ENCODE results near the gene CALM1. TPM values are rescaled to one million over a fixed set of nuclear protein-coding genes. Genes with fewer than 3 reads are reported as not detected.

Gene CALM1
- total RNA-seq, 6 donors from 2014 or later = 186 to 586 (median 415) TPM

- H3K9me3 ChIP-seq = peaks cover 0 to 12% (median 1%) of the 10 kb centered on the region in 4 donors
- H3K36me3 ChIP-seq = no peaks in the 10 kb centered on the region
- no peaks in the 10 kb centered on the region for H3K27me3 ChIP-seq
- ATAC-seq (ENCODE audit: low FRiP score in 2 of 2) (no peak), DNase-seq (no peak)
- no peak overlapping the region for H3K27ac ChIP-seq
- H3K4me1 ChIP-seq = peaks cover 0 to 8% (median 1%) of the 10 kb centered on the region in 4 donors
- H3K4me3 ChIP-seq = no peak overlapping the region
- WGBS, 2 donors = 91 to 93% methylated on average over 9 of the region's 9 CpGs
- no peak for TF ChIP-seq POLR2A (IDR thresholded peaks at IDR 0.05)
- no peak for TF ChIP-seq POLR2AphosphoS5 (IDR thresholded peaks at IDR 0.05)
- TF ChIP-seq EP300 (IDR thresholded peaks at IDR 0.05) = no peak
- no peak for TF ChIP-seq CTCF (IDR thresholded peaks at IDR 0.05)
These were observed 51.1 kb downstream of the CALM1 start for GRCh38 chr14:90447720-90448497.

- peaks cover 0 to 12% (median 1%) of the 10 kb centered on the region in 4 donors for H3K9me3 ChIP-seq
- DNase-seq (no peak), ATAC-seq (ENCODE audit: low FRiP score in 2 of 2) (no peak)
- no peaks in the 10 kb centered on the region for H3K36me3 ChIP-seq
- no peaks in the 10 kb centered on the region for H3K27me3 ChIP-seq
- H3K4me1 ChIP-seq = peaks cover 0 to 9% (median 7%) of the 10 kb centered on the region in 4 donors
- TF ChIP-seq POLR2A (IDR thresholded peaks at IDR 0.05) (no peak), EP300 (IDR thresholded peaks at IDR 0.05) (no peak), POLR2AphosphoS5 (IDR thresholded peaks at IDR 0.05) (no peak), CTCF (IDR thresholded peaks at IDR 0.05) (no peak)
- 64 to 69% methylated on average over 5 of the region's 5 CpGs for WGBS, 2 donors
- no peak overlapping the region for H3K4me3 ChIP-seq
- no peak overlapping the region for H3K27ac ChIP-seq
These were observed 52.6 kb downstream of the CALM1 start for GRCh38 chr14:90449411-90449810.

- DNase-seq = peak in 1 of 2 donors; percentile 16
- no peak overlapping the region for H3K4me3 ChIP-seq
- H3K36me3 ChIP-seq = no peaks in the 10 kb centered on the region
- no peaks in the 10 kb centered on the region for H3K27me3 ChIP-seq
- H3K4me1 ChIP-seq = peaks cover 0 to 10% (median 3%) of the 10 kb centered on the region in 4 donors
- no peak overlapping the region for H3K27ac ChIP-seq
- WGBS, 2 donors = 86 to 92% methylated on average over 6 of the region's 6 CpGs
- ATAC-seq (ENCODE audit: low FRiP score in 2 of 2) = no peak
- peaks cover 0 to 12% (median 1%) of the 10 kb centered on the region in 4 donors for H3K9me3 ChIP-seq
- TF ChIP-seq EP300 (IDR thresholded peaks at IDR 0.05) (no peak), CTCF (IDR thresholded peaks at IDR 0.05) (no peak), POLR2A (IDR thresholded peaks at IDR 0.05) (no peak), POLR2AphosphoS5 (IDR thresholded peaks at IDR 0.05) (no peak)
These were observed 53.3 kb downstream of the CALM1 start for GRCh38 chr14:90450151-90450550.

GRCh38 chr14:90450667-90451066 is 53.8 kb downstream of the CALM1 start:
- 87 to 96% methylated on average over 3 of the region's 3 CpGs for WGBS, 2 donors
- peaks cover 0 to 10% (median 3%) of the 10 kb centered on the region in 4 donors for H3K4me1 ChIP-seq
- H3K4me3 ChIP-seq = no peak overlapping the region
- DNase-seq (no peak), ATAC-seq (ENCODE audit: low FRiP score in 2 of 2) (no peak)
- no peak for TF ChIP-seq POLR2A (IDR thresholded peaks at IDR 0.05)
- TF ChIP-seq EP300 (IDR thresholded peaks at IDR 0.05) = no peak
- TF ChIP-seq CTCF (IDR thresholded peaks at IDR 0.05) = no peak
- no peak for TF ChIP-seq POLR2AphosphoS5 (IDR thresholded peaks at IDR 0.05)
- H3K9me3 ChIP-seq = peaks cover 0 to 12% (median 1%) of the 10 kb centered on the region in 4 donors
- no peaks in the 10 kb centered on the region for H3K27me3 ChIP-seq
- no peaks in the 10 kb centered on the region for H3K36me3 ChIP-seq
- H3K27ac ChIP-seq = no peak overlapping the region
